Fibroblast of skin of left biceps (primary cell): ENCODE results near the gene RSKR.
A peak's percentile ranks its signal among the peaks of the same experiment; 100 is the strongest.
"Not testable (repeated sequence)": the region's sequence is repeated elsewhere in the genome, so short reads cannot be mapped to it uniquely, and the experiment has no call there.

Experiments used
- DNase-seq, 2 experiments: peaks; one replicate each; pipeline ENCODE4 v3.0.0-alpha.2; 2013; ENCODE audit warnings: low read depth in 2 of 2

Gene RSKR

DNA sequence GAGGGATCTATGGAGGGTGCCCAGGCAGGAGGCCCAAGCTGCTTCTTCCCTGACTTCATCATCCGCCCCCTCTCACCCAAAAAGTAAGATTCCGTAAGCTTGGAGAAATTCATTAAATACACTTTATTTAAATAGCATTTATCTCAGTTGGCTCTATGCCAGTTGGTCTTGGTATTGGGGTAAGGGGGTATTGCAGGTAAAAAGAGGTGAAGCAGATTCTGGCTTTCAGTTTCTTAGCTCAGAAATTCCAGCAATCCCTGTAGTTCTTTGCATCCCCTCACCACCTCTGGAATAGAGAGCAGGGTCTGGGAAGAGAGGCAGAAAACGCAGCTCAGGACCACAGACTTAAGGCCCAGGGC is 36.5 kb downstream of the RSKR start:
- no peak for DNase-seq

DNA sequence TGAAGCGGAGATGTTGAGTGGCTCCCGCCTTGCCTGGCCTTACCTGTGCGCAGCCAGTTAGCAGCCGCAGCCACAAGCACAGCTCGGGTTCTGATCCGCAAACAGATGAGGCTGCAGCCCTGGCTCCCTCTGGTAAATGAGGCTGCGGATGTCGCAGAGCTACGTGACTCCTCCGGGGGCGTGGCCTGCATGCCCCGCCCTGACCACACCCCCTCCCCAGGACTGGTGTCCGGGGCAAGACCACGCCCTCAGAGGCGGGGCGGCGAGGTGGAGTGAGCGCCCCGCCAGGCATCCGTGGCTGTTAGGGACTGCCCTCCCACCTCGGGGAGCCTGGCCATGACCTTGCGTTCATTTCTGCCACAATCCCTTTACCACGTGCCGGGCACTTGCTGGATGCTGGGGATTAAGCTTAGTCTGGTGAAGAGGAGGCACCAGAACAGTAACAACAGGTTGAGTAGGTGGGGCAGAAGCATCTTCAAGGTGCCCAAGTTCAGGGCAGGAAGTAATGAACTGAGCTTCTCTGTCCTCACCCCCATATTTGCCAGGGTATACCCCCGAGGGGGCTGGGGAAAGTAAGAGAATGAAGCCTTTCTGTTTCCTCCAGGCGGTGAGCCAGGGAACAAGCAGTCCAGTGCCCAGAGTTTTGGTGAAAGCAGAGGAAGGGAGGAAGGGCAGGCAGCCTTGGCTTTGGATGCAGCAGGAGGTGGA is 37.1 kb downstream of the RSKR start, which contains the start of gene ALDOC:
TSS of gene ALDOC (minus strand) at position 138 of the 708 bp plus-strand sequence. CDS start 1,363 bp downstream, outside the sequence.
- peak; percentile 72 to 76 for DNase-seq

DNA sequence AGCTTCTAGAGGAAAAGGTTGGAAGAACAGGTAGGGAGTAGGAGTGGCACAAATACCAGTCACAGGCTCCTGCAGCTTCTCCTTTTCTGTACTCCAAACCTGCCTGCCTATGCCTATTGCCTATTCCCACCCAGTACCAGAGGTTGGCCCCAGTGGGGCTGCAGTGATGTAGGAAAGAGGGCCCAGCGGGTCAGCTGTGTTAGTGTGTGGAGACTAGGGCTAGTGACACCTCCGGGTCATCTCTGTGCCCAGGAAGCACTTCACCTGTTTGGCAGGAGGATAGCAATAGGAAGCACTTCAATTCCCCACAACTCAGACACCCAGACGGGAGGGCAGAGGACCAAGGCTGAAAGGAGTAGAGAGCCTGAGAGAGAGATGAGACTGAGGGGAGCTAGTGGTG is 38.0 kb downstream of the RSKR start:
- not testable (repeated sequence) for DNase-seq

DNA sequence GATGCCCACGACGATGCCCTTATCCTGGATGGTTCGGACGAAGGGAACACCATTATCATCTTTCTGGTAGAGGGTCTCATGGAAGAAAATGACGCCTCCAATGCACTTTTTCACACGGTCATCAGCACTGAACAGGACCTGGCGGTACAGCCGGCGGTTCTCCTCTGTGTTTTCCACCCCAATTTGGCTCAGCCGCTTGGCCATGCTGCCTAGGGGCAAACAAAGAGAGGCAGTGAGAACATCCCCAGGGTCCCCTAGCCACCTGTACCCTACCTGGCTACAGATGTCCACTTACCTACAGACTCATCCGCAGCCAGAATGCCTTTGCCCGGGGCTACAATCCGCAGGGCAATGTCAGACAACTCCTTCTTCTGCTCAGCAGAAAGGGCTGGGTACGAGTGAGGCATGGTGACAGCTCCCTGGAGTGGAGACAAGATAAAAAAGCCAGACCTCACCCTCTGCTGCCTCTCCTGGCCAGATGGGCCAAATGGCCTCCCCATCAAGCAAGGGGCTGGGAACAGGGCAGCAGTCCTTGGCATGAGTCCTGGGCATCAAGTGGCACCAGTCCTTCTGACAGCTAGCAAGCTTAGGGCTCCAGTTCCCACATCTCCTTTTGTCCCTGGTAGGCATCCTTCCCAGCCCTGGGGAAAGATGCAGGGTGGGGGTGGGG is 38.7 kb downstream of the RSKR start:
- no peak for DNase-seq

DNA sequence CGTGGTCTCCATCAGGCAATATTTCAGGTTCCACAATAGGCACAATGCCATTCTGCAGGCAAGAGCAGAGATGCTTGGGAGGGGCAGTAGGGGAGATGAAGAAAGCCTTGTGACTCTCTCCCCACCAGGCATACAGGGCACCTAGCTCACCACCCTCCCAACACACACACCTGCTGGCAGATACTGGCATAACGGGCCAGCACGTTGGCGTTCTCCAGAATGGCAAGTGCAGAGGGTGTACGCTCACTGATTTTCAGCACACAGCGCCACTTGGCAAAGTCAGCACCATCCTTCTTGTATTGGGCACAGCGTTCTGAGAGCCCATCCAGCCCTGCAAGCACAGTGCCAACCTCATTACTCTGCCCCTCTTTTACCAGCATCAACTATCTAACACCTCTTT is 39.5 kb downstream of the RSKR start:
- DNase-seq, result no peak

DNA sequence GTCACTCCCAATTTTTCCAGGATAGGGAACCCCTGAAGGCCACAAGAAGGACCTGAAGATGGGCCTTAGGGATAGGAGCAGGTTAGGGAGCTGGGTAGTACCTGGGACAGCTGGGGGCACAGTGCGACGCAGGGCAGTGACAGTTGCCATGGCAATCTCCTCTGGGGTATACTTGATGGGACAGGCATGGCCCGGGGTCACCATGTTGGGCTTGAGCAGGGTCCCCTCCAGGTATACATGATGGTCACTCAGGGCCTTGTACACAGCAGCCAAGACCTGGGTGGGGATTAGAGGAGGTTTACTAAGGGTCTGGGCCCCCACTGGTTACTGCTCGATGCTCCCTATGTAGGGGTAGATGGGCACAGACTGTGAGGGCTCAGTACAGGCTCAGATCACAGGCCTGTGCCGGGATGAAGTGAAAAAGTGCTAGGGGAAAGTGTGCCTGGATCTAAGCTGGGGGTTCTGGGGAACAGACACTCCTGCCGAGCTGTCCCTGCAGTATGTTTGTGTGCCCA is 40.0 kb downstream of the RSKR start:
- no peak for DNase-seq

DNA sequence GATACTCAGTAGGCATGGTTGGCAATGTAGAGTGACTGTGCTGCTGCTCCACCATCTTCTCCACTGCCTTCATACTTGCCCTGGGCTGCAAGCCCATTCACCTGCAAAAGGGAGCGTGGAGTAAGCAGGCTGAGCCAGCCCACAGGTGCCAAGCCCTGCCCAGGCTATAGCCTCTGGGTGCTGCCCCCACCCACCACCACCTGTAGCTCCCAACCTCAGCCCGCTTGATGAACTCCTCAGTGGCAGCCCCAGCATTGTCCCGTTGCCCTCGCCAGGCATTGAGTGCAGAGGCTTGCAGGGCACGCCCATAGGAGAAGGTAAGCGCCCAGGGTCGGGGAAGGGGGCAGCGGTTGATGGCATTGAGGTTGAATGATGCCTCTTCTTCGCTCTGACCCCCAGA is 40.5 kb downstream of the RSKR start:
- no peak for DNase-seq

DNA sequence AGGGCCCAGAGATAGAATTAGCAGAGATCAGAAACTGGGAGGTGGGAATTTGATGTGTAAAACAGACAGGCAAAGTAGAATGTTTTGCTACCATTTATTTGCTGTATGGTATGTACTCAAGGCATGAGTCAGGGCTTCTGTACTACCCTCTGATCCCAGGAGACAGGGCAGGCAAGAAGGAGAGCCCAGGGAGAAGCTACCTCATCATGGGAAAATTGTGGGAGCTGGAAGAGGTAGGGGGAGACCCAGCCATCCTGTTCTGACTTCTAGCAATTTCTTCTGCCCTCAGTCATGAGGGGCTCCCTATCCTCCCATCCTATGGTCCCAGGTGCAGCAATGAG is 41.0 kb downstream of the RSKR start:
- DNase-seq, result no peak

DNA sequence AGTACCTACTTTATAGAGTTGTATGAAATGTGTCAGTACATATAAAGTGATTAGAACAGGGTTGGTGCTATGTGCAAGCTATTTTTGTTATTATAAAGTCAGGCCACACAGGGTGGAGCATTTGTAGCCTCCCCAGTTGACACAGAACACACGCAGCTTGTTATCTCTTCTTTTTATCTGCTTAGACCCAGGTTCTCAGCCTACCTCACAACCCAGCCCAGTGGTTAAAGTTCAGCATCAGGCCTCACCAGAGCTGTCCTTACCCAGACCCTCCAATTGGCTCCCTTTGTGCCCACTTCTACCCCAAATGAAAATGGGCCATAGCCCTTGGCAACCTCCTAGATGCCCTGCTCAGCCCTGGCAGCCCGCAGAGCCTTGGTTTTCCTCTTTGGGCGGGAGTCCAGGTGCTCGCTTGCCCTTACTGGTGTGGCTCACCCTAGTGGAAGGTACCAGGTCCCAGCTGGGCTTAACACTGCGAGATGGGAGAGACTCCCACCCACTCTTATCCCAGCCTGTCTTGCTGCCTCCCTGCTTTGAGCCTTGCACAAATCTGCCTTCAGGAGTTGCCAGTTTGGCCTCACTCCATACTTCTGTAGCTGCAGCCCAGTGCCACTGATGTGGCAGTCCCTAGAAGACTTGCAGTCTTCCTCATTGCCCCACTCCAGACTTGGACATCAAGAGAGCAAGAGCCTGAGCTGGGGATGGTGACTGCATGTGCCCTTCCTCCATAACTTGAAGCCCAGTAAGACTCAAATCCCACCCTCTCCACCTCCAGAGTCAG is 41.5 kb downstream of the RSKR start:
- DNase-seq, result no peak

DNA sequence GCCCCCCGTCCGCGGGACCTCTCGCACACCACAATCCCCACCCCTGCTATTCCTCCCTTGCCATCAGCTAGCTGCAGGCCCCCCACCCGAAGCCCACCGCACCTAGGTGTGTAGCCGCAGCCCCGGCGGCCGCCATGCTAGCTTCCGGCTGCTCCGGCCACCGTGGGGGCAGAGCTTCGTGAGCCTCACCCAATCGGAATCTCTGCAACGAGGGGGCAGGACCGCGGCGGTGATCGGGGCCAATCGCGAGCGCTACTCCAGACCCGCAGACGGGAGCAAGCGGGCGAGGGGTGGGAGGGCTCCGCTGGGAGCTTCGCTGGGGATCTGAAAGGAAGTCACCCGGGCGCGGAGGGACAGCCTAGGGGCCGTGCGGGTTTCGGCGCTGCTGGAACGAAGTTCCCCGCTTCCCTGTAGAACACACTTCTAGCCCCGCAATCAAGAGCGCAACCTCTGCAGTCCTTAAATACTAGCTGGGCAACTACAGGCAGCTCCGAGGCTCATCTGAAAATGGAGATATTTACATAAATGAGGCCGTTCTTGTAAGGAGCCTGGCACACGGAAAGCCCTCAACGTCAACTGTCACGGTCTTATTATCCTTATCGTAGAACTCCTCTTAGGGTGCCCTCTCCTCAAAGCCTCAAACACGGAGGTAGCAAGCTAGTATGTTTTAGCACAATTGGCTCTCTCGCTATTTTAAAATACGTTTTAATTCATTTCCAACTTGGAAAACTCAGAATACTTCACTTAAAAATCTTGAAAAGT is 42.4 kb downstream of the RSKR start, which contains the start of gene PIGS:
TSS of gene PIGS (minus strand) at position 164 of the 762 bp plus-strand sequence. CDS start at position 136, 28 bp downstream.
- peak; percentile 59 to 61 for DNase-seq

DNA sequence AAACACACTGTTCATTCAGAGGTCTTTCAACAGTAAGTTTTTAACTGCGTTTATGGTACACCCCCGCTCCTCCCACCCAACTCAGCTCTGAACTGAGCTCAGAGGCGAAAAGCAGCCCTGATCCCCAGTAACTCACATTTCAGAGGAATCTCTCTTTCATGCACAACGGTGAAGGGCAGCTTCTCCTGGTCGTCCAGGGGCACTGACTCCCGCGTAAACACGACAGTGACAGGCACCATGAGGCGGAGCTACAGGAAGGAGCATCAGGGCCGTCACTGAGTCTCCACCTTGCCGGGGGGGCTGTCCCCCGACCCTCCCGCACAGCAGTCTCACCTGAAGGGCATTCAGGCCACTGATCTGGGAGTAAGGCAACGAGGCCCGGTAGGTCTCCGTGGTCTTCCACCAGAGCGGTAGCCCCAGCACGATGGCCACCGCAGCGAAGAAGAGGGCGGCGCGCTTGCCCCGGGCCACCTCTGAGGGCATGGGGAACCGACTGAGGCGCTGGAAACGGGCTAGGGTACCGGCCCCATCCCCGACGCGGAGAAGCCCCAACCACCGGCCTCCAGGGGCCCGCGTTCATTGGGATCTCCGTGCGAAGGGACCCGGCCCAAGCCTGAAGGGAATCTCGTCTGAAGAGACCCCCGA is 43.1 kb downstream of the RSKR start:
- DNase-seq, result no peak

DNA sequence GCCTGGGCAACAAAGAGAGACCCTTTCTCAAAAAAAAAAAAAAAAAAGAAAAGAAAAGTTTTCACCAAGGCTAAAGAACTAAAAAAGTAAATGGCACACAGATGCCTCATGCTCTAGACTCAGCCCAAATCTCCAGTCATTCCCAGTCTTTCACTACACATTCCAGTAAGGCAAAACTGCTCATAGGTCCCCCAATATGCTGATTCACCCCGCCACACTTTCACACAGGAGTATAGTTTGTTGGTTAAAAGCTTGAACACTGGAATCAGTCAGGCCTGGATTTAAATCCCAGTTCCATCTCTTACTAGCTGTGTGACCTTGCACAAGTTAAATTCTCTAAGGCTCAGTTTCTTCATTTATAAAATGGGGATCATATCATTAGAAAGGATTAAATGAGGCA is 44.5 kb downstream of the RSKR start:
- DNase-seq, result no peak

DNA sequence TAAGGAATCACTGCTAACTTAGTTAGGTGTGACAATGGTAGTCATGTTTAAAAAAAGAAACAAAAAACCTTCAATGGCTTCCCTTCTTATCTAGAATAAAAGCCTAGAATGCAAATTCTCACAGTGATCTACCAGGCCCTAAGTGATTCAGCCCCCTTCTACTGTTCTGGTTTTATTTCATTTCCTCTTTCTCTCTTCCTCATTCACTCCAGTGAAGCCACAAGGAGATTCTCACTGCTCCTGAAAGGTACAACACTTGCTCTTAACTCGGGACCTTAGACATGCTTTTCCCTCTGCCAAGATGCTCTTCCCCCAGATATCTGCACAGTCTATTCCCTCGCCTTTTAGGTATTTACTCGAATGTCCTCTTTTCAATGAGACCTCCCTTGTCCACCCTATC is 46.4 kb downstream of the RSKR start:
- DNase-seq, result no peak

DNA sequence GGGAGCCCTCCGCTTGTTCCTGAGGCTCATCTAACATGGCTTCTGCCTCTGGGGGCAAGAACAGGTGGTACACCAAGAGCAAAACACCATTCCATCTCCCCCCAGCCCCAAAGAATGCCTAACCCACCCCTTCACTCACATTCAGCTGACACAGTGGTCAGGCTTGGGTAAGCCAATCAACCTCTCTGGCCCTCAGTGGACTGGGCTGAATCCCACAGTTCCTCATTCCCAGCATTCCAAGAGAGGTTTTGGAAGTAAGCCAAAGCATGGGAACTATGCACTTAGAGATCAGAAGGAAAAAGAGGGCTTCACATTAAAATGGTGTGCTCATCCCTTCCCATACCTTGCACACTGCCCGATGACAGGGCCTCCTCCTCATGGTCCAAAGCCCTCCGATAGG is 50.5 kb downstream of the RSKR start:
- DNase-seq, result peak; percentile 31 to 38
